ENCODE data around the gene THAP4.

DNA sequence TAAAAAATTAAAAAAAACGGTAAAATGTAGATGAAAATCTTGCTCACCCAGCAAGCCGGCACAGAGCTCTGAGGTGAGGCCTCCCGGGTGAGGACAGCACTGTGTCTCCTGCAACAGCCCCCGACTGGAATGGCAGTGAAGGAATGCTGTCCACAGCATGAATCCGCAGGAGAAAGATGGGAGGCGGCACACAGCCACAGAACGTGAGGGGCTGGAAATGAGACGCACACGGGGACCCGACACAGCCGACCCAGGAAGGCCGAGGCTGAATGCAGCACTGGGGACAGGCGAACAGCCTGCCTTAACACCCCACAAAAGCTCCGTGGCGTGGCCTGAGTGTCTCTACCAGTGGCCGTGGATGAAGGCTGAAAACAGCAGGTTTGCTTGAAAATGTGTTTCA is 43.7 kb downstream of the THAP4 start:
- TF ChIP-seq, protein P1, sequence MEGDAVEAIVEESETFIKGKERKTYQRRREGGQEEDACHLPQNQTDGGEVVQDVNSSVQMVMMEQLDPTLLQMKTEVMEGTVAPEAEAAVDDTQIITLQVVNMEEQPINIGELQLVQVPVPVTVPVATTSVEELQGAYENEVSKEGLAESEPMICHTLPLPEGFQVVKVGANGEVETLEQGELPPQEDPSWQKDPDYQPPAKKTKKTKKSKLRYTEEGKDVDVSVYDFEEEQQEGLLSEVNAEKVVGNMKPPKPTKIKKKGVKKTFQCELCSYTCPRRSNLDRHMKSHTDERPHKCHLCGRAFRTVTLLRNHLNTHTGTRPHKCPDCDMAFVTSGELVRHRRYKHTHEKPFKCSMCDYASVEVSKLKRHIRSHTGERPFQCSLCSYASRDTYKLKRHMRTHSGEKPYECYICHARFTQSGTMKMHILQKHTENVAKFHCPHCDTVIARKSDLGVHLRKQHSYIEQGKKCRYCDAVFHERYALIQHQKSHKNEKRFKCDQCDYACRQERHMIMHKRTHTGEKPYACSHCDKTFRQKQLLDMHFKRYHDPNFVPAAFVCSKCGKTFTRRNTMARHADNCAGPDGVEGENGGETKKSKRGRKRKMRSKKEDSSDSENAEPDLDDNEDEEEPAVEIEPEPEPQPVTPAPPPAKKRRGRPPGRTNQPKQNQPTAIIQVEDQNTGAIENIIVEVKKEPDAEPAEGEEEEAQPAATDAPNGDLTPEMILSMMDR (IDR thresholded peaks at IDR 0.05 in 2 of 3, conservative IDR thresholded peaks at IDR 0.05 in 1 of 3; ENCODE audit: borderline replicate concordance in 1 of 3, insufficient read depth in 1 of 3, low read depth in 2 of 3, low read length in 2 of 3): no peak
- TF ChIP-seq POLR2A (IDR thresholded peaks at IDR 0.05; ENCODE audit: borderline replicate concordance, extremely low read depth, insufficient read depth, insufficient read length) (no peak), EGR1 (IDR thresholded peaks at IDR 0.05; ENCODE audit: low read depth) (no peak), YY1 (IDR thresholded peaks at IDR 0.05; ENCODE audit: extremely low read depth, insufficient replicate concordance, low read depth, low read length) (no peak), ZNF274 (IDR thresholded peaks at IDR 0.05; ENCODE audit: low read depth, low read length) (no peak)
- TF ChIP-seq, protein P2, sequence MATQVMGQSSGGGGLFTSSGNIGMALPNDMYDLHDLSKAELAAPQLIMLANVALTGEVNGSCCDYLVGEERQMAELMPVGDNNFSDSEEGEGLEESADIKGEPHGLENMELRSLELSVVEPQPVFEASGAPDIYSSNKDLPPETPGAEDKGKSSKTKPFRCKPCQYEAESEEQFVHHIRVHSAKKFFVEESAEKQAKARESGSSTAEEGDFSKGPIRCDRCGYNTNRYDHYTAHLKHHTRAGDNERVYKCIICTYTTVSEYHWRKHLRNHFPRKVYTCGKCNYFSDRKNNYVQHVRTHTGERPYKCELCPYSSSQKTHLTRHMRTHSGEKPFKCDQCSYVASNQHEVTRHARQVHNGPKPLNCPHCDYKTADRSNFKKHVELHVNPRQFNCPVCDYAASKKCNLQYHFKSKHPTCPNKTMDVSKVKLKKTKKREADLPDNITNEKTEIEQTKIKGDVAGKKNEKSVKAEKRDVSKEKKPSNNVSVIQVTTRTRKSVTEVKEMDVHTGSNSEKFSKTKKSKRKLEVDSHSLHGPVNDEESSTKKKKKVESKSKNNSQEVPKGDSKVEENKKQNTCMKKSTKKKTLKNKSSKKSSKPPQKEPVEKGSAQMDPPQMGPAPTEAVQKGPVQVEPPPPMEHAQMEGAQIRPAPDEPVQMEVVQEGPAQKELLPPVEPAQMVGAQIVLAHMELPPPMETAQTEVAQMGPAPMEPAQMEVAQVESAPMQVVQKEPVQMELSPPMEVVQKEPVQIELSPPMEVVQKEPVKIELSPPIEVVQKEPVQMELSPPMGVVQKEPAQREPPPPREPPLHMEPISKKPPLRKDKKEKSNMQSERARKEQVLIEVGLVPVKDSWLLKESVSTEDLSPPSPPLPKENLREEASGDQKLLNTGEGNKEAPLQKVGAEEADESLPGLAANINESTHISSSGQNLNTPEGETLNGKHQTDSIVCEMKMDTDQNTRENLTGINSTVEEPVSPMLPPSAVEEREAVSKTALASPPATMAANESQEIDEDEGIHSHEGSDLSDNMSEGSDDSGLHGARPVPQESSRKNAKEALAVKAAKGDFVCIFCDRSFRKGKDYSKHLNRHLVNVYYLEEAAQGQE (IDR thresholded peaks at IDR 0.05; ENCODE audit: low read depth): no peak

Data from HCT116 (cell line).